Ascending aorta (tissue), 2 donors: ENCODE data around the gene FBP2. TPM values are rescaled to one million over a fixed set of nuclear protein-coding genes. Genes with fewer than 3 reads are reported as not detected.

Experiments used
- DNase-seq, 2 donors: peaks; one replicate each; pipeline ENCODE4 v3.0.0-alpha.2; 2019; ENCODE audit warnings: low spot score in 2 of 2
- H3K27ac ChIP-seq, 2 donors: fragments of 200-600 bp; sonication (generic); one replicate each; pipeline ENCODE4 v1.5.1; 2016 to 2017; ENCODE audit warnings: mild to moderate bottlenecking in 1 of 2
- H3K27me3 ChIP-seq: fragments of 200-600 bp; sonication (generic); one replicate; pipeline ENCODE4 v1.5.1; 2017
- H3K36me3 ChIP-seq, 2 donors: fragments of 200-600 bp; sonication (generic); one replicate each; pipeline ENCODE4 v1.5.1; 2016
- H3K4me1 ChIP-seq, 2 donors: fragments of 200-600 bp; sonication (generic); one replicate each; pipeline ENCODE4 v1.5.1; 2016 to 2017; ENCODE audit warnings: mild to moderate bottlenecking in 1 of 2
- H3K4me3 ChIP-seq, 2 donors: fragments of 200-600 bp; sonication (generic); one replicate each; pipeline ENCODE4 v1.5.1; 2016 to 2017; ENCODE audit warnings: mild to moderate bottlenecking in 1 of 2
- H3K9me3 ChIP-seq, 2 donors: fragments of 200-600 bp; sonication (generic); one replicate each; pipeline ENCODE4 v1.5.1; 2016
- CTCF ChIP-seq, 3 experiments: fragments of 200-600 bp in 2 of 3; fragments of 450-650 bp in 1 of 3; sonication (generic) in 2 of 3; IDR thresholded peaks; one replicate each; pipeline ENCODE4 v1.5.1; 2016 to 2019; ENCODE audit warnings: antibody characterized with exemption in 3 of 3, mild to moderate bottlenecking in 1 of 3, moderate library complexity in 1 of 3
- intact Hi-C: fragments of 100-400 bp; cut with DNase I; formaldehyde crosslinking; loops from one replicate; pipeline ENCODE4 v1.15.1; 2023
- total RNA-seq: library from RNA; depleted of rRNA; stranded (reverse); fragments of >200 nt; gene quantifications from one replicate; pipeline ENCODE4 v1.1.0, GENCODE V29; 2016

The FBP2 gene
- total RNA-seq, 1 donor from 2014 or later, result not detected

GRCh38 chr9:94584555-94584954, 9.1 kb downstream of the FBP2 start:
- DNase-seq, result no peak
- TF ChIP-seq CTCF (IDR thresholded peaks at IDR 0.05), result no peak
- no peaks in the 10 kb centered on the region for H3K27me3 ChIP-seq
- no peaks in the 10 kb centered on the region for H3K9me3 ChIP-seq
- H3K4me3 ChIP-seq, result no peak overlapping the region
- intact Hi-C loops, result no loop called here
- no peak overlapping the region for H3K27ac ChIP-seq
- H3K4me1 ChIP-seq, result no peaks in the 10 kb centered on the region
- no peaks in the 10 kb centered on the region for H3K36me3 ChIP-seq

GRCh38 chr9:94581728-94582127, 11.9 kb downstream of the FBP2 start:
- Histone ChIP-seq H3K4me3 (no peak overlapping the region), H3K4me1 (no peaks in the 10 kb centered on the region), H3K27me3 (no peaks in the 10 kb centered on the region), H3K27ac (no peak overlapping the region), H3K9me3 (no peaks in the 10 kb centered on the region), H3K36me3 (no peaks in the 10 kb centered on the region)
- no peak for TF ChIP-seq CTCF (IDR thresholded peaks at IDR 0.05)
- DNase-seq, result no peak
- intact Hi-C loops, result no loop called here

GRCh38 chr9:94577571-94577970, 16.1 kb downstream of the FBP2 start:
- Histone ChIP-seq H3K4me1 (no peaks in the 10 kb centered on the region), H3K4me3 (no peak overlapping the region), H3K27me3 (no peaks in the 10 kb centered on the region), H3K27ac (no peak overlapping the region), H3K9me3 (no peaks in the 10 kb centered on the region), H3K36me3 (no peaks in the 10 kb centered on the region)
- TF ChIP-seq CTCF (IDR thresholded peaks at IDR 0.05), result no peak
- intact Hi-C loops, result no loop called here
- no peak for DNase-seq

- intact Hi-C loops, result no loop called here
- no peak overlapping the region for H3K4me3 ChIP-seq
- H3K36me3 ChIP-seq, result no peaks in the 10 kb centered on the region
- no peak for TF ChIP-seq CTCF (IDR thresholded peaks at IDR 0.05)
- no peaks in the 10 kb centered on the region for H3K4me1 ChIP-seq
- DNase-seq, result no peak
- no peaks in the 10 kb centered on the region for H3K27me3 ChIP-seq
- no peak overlapping the region for H3K27ac ChIP-seq
- no peaks in the 10 kb centered on the region for H3K9me3 ChIP-seq
Measured at GRCh38 chr9:94577036-94577435, 16.6 kb downstream of the FBP2 start.

GRCh38 chr9:94576131-94576530, 17.5 kb downstream of the FBP2 start:
- TF ChIP-seq CTCF (IDR thresholded peaks at IDR 0.05), result no peak
- Histone ChIP-seq H3K9me3 (no peaks in the 10 kb centered on the region), H3K36me3 (no peaks in the 10 kb centered on the region), H3K27me3 (no peaks in the 10 kb centered on the region), H3K27ac (no peak overlapping the region), H3K4me3 (no peak overlapping the region), H3K4me1 (no peaks in the 10 kb centered on the region)
- DNase-seq, result no peak
- intact Hi-C loops, result no loop called here
